WTC11 (cell line): ENCODE measurements around the gene RNF182.

Experiments used
- ATF3 ChIP-seq: sonication (generic); formaldehyde crosslinking; conservative IDR thresholded peaks from 2 replicates; pipeline ENCODE4 v1.8.1; 2022; ENCODE audit warnings: mild to moderate bottlenecking, missing genetic modification reagents
- CREB1 ChIP-seq: sonication (generic); formaldehyde crosslinking; IDR thresholded peaks from 2 replicates; pipeline ENCODE4 v1.8.0; 2023; ENCODE audit warnings: mild to moderate bottlenecking, missing genetic modification reagents
- CTCF ChIP-seq: fragments of 200-600 bp; IDR thresholded peaks from 2 replicates; pipeline ENCODE4 v1.8.0; 2022; ENCODE audit warnings: antibody characterized with exemption
- IRF1 ChIP-seq: sonication (generic); formaldehyde crosslinking; IDR thresholded peaks from 2 replicates; pipeline ENCODE4 v1.8.0; 2023; ENCODE audit warnings: missing genetic modification reagents
- NFE2L1 ChIP-seq: sonication (generic); formaldehyde crosslinking; IDR thresholded peaks from 2 replicates; pipeline ENCODE4 v1.8.1; 2023; ENCODE audit warnings: missing genetic modification reagents
- PRDM15 ChIP-seq: sonication (generic); formaldehyde crosslinking; IDR thresholded peaks from 2 replicates; pipeline ENCODE4 v1.8.0; 2022; ENCODE audit warnings: missing genetic modification reagents
- USF2 ChIP-seq: sonication (generic); formaldehyde crosslinking; IDR thresholded peaks from 2 replicates; pipeline ENCODE4 v1.8.1; 2023; ENCODE audit warnings: mild to moderate bottlenecking, missing genetic modification reagents, moderate library complexity
- ZSCAN18 ChIP-seq: fragments of 250-450 bp; sonication (Bioruptor Pico); IDR thresholded peaks from 2 replicates; pipeline ENCODE4 v2.1.2; 2022; ENCODE audit warnings: mild to moderate bottlenecking, moderate library complexity

GRCh38 chr6:14026831-14027539, 102.2 kb downstream of the RNF182 start:
- no peak for TF ChIP-seq CTCF
- TF ChIP-seq USF2 (CRISPR knock-in tag) = no peak
- no peak for TF ChIP-seq ZSCAN18 (CRISPR knock-in tag)
- TF ChIP-seq NFE2L1 (CRISPR knock-in tag) = no peak
- no peak for TF ChIP-seq CREB1 (CRISPR knock-in tag)
- no peak for TF ChIP-seq ATF3 (CRISPR knock-in tag)
- no peak for TF ChIP-seq IRF1 (CRISPR knock-in tag)
- TF ChIP-seq PRDM15 = no peak
